ENCODE results near the gene SH3GL1. TPM values are rescaled to one million over a fixed set of nuclear protein-coding genes. Genes with fewer than 3 reads are reported as not detected.
A peak's percentile ranks its signal among the peaks of the same experiment; 100 is the strongest.

Gene SH3GL1
- total RNA-seq, 1 experiment from 2014 or later, result 59.8 TPM

DNA sequence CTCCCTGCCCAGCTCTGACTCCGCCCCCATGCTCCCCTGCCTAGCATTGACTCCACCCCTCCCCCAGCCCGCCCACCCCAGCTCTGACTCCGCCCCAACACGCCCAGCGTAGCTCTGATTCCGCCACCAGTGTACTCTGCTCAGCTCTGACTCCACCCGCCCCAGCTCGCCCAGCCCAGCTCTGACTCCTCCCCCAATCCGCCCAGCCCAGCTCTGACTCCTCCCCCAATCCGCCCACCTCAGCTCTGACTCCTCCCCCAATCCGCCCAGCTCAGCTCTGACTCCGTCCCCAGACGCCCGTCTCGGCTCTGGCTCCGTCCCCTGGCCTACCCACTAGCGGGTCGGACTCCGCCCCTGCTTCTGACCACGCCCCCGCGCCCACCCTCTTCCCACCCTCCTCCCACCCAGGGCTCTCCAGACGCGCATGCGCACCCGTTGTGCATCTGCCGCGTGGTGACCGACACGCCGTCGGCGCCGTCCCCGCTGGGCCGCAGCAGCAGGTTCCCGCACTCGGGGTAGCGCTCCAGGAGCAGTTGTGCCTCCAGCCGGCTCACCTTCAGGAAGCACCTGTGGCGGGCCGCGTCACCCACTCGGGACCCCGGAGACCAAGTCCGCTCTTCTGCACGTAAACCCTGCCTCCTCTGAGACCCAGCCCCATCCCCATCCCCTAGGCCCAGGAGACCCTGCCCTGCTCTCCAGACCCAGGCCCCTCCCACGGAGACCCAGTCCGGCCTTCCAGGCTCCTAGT lies 71.9 kb downstream of the SH3GL1 start:
- H3K4me2 ChIP-seq (ENCODE audit: low read length), result no peak overlapping the region

DNA sequence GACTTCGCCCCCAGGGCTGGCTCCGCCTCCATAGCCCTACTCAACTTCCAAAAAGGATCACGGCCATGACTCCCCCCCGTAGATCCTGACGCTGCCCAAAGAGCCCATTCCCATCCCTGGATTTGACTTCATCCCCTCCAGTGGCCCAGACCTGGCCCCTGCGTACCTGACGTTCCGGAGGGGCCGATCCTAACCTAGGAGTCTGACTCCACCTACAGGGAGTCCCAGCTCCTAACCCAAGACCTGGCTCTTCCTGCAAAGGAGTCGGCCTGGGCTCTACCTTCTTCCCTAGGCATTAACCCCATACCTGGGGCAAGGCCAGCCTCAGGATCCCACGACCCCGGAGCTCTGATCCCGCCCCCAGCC lies 72.5 kb downstream of the SH3GL1 start:
- Histone ChIP-seq H3K9me2 (replicated peaks; ENCODE audit: low read length) (no peaks in the 10 kb centered on the region), H3K4me1 (ENCODE audit: insufficient read depth, low read length) (no peaks in the 10 kb centered on the region), H3K9me3 (ENCODE audit: low read length) (no peaks in the 10 kb centered on the region), H2AFZ (ENCODE audit: low read length) (no peak overlapping the region), H3F3A (ENCODE audit: low read length, unreplicated experiment) (no peaks in the 10 kb centered on the region), H3K9ac (ENCODE audit: low read length) (no peak overlapping the region), H3K4me3 (ENCODE audit: low read length) (no peak overlapping the region), H3K36me3 (ENCODE audit: low read depth, low read length) (no peaks in the 10 kb centered on the region), H3K27me3 (ENCODE audit: low read length) (no peaks in the 10 kb centered on the region), H3K27ac (ENCODE audit: low read length) (no peak overlapping the region), H3K79me2 (ENCODE audit: low read length) (no peaks in the 10 kb centered on the region), H4K20me1 (ENCODE audit: low read length) (no peaks in the 10 kb centered on the region), H3K4me2 (ENCODE audit: low read length) (no peak overlapping the region)
- DNase-seq (no peak), ATAC-seq (no peak)
- intact Hi-C loops (cut with micrococcal nuclease), result no loop called here
- no peak for TF ChIP-seq EZH2phosphoT487 (IDR thresholded peaks at IDR 0.05; ENCODE audit: borderline replicate concordance, low read length)
- TF ChIP-seq EZH2 (IDR thresholded peaks at IDR 0.05; ENCODE audit: low read length, unreplicated experiment), result no peak
- TF ChIP-seq, protein P1, sequence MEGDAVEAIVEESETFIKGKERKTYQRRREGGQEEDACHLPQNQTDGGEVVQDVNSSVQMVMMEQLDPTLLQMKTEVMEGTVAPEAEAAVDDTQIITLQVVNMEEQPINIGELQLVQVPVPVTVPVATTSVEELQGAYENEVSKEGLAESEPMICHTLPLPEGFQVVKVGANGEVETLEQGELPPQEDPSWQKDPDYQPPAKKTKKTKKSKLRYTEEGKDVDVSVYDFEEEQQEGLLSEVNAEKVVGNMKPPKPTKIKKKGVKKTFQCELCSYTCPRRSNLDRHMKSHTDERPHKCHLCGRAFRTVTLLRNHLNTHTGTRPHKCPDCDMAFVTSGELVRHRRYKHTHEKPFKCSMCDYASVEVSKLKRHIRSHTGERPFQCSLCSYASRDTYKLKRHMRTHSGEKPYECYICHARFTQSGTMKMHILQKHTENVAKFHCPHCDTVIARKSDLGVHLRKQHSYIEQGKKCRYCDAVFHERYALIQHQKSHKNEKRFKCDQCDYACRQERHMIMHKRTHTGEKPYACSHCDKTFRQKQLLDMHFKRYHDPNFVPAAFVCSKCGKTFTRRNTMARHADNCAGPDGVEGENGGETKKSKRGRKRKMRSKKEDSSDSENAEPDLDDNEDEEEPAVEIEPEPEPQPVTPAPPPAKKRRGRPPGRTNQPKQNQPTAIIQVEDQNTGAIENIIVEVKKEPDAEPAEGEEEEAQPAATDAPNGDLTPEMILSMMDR (conservative IDR thresholded peaks at IDR 0.05; ENCODE audit: low read depth, low read length), result no peak
- no TSS peak for BruUV-seq (replicated peaks)
- ChIA-PET CTCF (no interaction called here), POLR2A (ENCODE audit: unreplicated experiment) (no interaction called here)

More for the DNA sequence above, 71.9 kb downstream of the SH3GL1 start:
- ChIA-PET POLR2A (ENCODE audit: unreplicated experiment) (no interaction called here), CTCF (no interaction called here)
- 0 out of 2 replicates have a peak, but pooled peaks have one; percentile 13 for ATAC-seq
- Histone ChIP-seq H4K20me1 (ENCODE audit: low read length) (no peaks in the 10 kb centered on the region), H3K27me3 (ENCODE audit: low read length) (no peaks in the 10 kb centered on the region), H3K36me3 (ENCODE audit: low read depth, low read length) (no peaks in the 10 kb centered on the region), H3K4me1 (ENCODE audit: insufficient read depth, low read length) (no peaks in the 10 kb centered on the region), H3K79me2 (ENCODE audit: low read length) (no peaks in the 10 kb centered on the region), H3F3A (ENCODE audit: low read length, unreplicated experiment) (no peaks in the 10 kb centered on the region), H3K9me3 (ENCODE audit: low read length) (no peaks in the 10 kb centered on the region), H3K9ac (ENCODE audit: low read length) (no peak overlapping the region), H2AFZ (ENCODE audit: low read length) (no peak overlapping the region), H3K4me3 (ENCODE audit: low read length) (no peak overlapping the region), H3K27ac (ENCODE audit: low read length) (no peak overlapping the region), H3K9me2 (replicated peaks; ENCODE audit: low read length) (no peaks in the 10 kb centered on the region)
- DNase-seq, result no peak
- BruUV-seq (replicated peaks), result no TSS peak
- intact Hi-C loops (cut with micrococcal nuclease), result no loop called here
- TF ChIP-seq EZH2 (IDR thresholded peaks at IDR 0.05; ENCODE audit: low read length, unreplicated experiment) (no peak), EZH2phosphoT487 (IDR thresholded peaks at IDR 0.05; ENCODE audit: borderline replicate concordance, low read length) (no peak)
- TF ChIP-seq, protein P1 (conservative IDR thresholded peaks at IDR 0.05; ENCODE audit: low read depth, low read length), result no peak

DNA sequence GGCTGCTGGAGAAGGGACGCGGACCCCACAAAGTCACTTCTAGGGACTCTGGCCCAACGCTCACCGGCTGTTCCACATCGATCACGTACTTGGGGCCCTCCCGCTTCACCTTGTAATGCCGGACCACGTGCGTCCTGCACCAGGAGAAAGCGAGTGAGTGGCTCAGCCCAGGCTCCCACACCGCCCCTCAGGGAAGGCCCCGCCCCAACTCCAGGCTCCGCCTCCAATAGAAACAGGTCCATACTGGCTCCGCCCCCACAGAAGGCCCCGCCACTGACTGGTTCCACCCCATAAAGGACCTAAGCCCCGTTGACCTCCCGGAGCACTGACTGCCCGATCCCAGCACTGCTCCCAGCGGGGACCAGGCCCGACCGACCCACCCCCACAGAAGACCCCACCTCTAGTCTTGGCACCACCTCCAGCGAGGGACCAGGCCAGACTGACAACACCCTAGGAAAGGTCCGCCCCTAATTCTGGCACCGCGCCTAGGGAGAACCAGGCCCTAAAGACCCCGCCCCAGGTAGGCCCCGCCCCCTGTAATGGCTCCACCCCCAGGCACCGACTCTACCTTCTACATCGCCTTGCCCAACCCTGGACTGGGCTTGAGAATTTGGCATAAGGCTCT lies 73.0 kb downstream of the SH3GL1 start:
- H3F3A ChIP-seq (ENCODE audit: low read length, unreplicated experiment), result no peaks in the 10 kb centered on the region
- no peak overlapping the region for H2AFZ ChIP-seq (ENCODE audit: low read length)
- no peaks in the 10 kb centered on the region for H3K9me3 ChIP-seq (ENCODE audit: low read length)
- H3K4me2 ChIP-seq (ENCODE audit: low read length), result no peak overlapping the region
- no peaks in the 10 kb centered on the region for H3K4me1 ChIP-seq (ENCODE audit: insufficient read depth, low read length)
- H4K20me1 ChIP-seq (ENCODE audit: low read length), result no peaks in the 10 kb centered on the region
- ATAC-seq, result no peak; the same call in 1 of the 2 replicates
- H3K9ac ChIP-seq (ENCODE audit: low read length), result no peak overlapping the region
- no peaks in the 10 kb centered on the region for H3K9me2 ChIP-seq (replicated peaks; ENCODE audit: low read length)
- H3K36me3 ChIP-seq (ENCODE audit: low read depth, low read length), result no peaks in the 10 kb centered on the region
- no peak overlapping the region for H3K4me3 ChIP-seq (ENCODE audit: low read length)
- CTCF ChIA-PET, result no interaction called here
- H3K27ac ChIP-seq (ENCODE audit: low read length), result no peak overlapping the region
- no peak for DNase-seq
- no peaks in the 10 kb centered on the region for H3K27me3 ChIP-seq (ENCODE audit: low read length)
- intact Hi-C loops (cut with micrococcal nuclease), result no loop called here
- POLR2A ChIA-PET (ENCODE audit: unreplicated experiment), result no interaction called here
- H3K79me2 ChIP-seq (ENCODE audit: low read length), result no peaks in the 10 kb centered on the region
- TF ChIP-seq EZH2phosphoT487 (IDR thresholded peaks at IDR 0.05; ENCODE audit: borderline replicate concordance, low read length) (no peak), EZH2 (IDR thresholded peaks at IDR 0.05; ENCODE audit: low read length, unreplicated experiment) (no peak)
- TF ChIP-seq, protein P1 (conservative IDR thresholded peaks at IDR 0.05; ENCODE audit: low read depth, low read length), result no peak
- BruUV-seq (replicated peaks), result no TSS peak
